ELR (cell line): ENCODE results near the gene CCDC107.
"Not testable (repeated sequence)": the region's sequence is repeated elsewhere in the genome, so short reads cannot be mapped to it uniquely, and the experiment has no call there.

ENCODE experiments used
- DNase-seq: peaks from one replicate; pipeline ENCODE4 v3.0.0-alpha.2; 2015; ENCODE audit warnings: low read depth

The CCDC107 gene

GRCh38 chr9:35637427-35637955, 20.6 kb upstream of the CCDC107 start:
- peak; percentile 58 for DNase-seq

- DNase-seq = not testable (repeated sequence)
These were observed 19.3 kb upstream of the CCDC107 start for GRCh38 chr9:35638751-35639150.

GRCh38 chr9:35639225-35639624, 18.9 kb upstream of the CCDC107 start:
- not testable (repeated sequence) for DNase-seq

GRCh38 chr9:35639631-35640030, 18.5 kb upstream of the CCDC107 start:
- no peak for DNase-seq

- not testable (repeated sequence) for DNase-seq
These were observed 17.7 kb upstream of the CCDC107 start for GRCh38 chr9:35640431-35640830.

- not testable (repeated sequence) for DNase-seq
These were observed 16.6 kb upstream of the CCDC107 start for GRCh38 chr9:35641478-35641877.

GRCh38 chr9:35643046-35643445, 15.0 kb upstream of the CCDC107 start:
- no peak for DNase-seq

- DNase-seq = not testable (repeated sequence)
These were observed 12.4 kb upstream of the CCDC107 start for GRCh38 chr9:35645736-35646135.

GRCh38 chr9:35646153-35646532, 11.9 kb upstream of the CCDC107 start:
- DNase-seq = no peak

- peak; percentile 92 for DNase-seq
These were observed 11.4 kb upstream of the CCDC107 start for GRCh38 chr9:35646533-35647265.

GRCh38 chr9:35649431-35650340, 8.4 kb upstream of the CCDC107 start:
- no peak for DNase-seq

- DNase-seq = no peak
These were observed 7.5 kb upstream of the CCDC107 start, which contains the start of gene SIT1 for GRCh38 chr9:35650341-35651158. Gene SIT1 (minus strand): TSS chr9:35650931. CDS start chr9:35650853, 78 bp downstream.

GRCh38 chr9:35651956-35652828, 5.9 kb upstream of the CCDC107 start:
- DNase-seq = peak; percentile 56

- DNase-seq = no peak
These were observed 5.3 kb upstream of the CCDC107 start for GRCh38 chr9:35652829-35653209.

- no peak for DNase-seq
These were observed 4.5 kb upstream of the CCDC107 start for GRCh38 chr9:35653611-35654010.

- DNase-seq = no peak
These were observed 1.7 kb upstream of the CCDC107 start for GRCh38 chr9:35656348-35656747.

GRCh38 chr9:35656831-35657545, 1.1 kb upstream of the CCDC107 start:
- no peak for DNase-seq

GRCh38 chr9:35657546-35658136, 451 bp upstream of the CCDC107 start, which contains the start of gene RMRP:
Gene RMRP (minus strand): TSS chr9:35658019.
- peak; percentile 100 for DNase-seq

GRCh38 chr9:35658968-35659220, 802 bp downstream of the CCDC107 start:
- peak; percentile 81 for DNase-seq

- peak; percentile 76 for DNase-seq
These were observed 1.2 kb downstream of the CCDC107 start for GRCh38 chr9:35659340-35659739.
